GM18867 (cell line): ENCODE measurements around the gene GMFB.

Experiments used
- ATAC-seq: cut with Tn5 transposase; IDR thresholded peaks from one replicate; pipeline ENCODE4 v1.9.1; 2021; ENCODE audit warnings: mild to moderate bottlenecking, moderate library complexity; ENCODE audit not compliant: unreplicated experiment

GMFB gene

DNA sequence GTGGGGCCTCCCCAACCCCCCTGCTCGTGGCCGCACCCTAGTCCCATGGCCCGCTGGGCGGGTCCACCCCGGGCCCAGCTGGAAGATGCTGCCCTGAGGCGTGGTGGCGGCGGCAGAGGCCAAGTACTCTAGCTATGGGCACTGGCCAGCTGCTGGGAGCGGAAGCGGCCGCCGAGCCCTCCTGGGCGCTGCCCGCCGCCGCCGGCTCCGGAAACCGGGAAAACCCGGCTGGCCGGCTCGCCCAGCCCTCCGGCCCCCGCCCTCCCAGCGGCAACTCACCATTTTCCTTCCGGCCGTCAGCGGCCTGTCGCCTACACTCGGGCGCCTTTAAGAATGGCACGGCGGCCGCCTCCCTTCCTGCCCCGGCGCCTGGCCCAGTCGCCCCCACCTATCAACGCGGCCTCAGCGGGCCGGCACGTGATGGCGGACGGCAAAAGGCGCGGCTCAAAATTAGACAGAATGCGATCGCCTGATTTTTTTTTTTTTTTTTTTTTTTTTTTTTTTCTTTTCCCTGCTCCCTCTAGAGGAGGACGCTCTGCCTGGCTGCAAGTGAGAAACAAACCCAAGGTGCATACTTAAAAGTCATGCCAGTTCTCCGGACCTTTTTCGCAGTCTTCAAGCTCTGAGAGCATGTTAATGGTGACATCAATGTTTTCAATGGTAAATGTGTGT, at the start of gene GMFB:
GMFB (minus strand) TSS at position 335 of the 672 bp plus-strand sequence; CDS start at position 282, 53 bp downstream.
- ATAC-seq = peak; percentile 94

DNA sequence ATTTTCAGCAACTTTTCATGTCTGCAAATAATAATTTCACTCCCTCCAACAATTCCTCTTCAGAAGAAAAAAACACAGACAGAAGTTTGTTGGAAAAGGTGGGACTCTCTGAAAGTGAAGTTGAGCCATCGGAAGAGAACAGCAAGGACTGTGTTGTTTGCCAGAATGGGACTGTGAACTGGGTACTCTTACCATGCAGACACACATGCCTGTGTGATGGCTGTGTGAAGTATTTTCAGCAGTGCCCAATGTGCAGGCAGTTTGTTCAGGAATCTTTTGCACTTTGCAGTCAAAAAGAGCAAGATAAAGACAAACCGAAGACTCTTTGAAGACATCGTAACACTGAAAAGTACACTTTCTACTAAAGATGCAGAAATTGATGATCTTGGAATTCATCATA, 49.3 kb upstream of the GMFB start:
- no peak for ATAC-seq

DNA sequence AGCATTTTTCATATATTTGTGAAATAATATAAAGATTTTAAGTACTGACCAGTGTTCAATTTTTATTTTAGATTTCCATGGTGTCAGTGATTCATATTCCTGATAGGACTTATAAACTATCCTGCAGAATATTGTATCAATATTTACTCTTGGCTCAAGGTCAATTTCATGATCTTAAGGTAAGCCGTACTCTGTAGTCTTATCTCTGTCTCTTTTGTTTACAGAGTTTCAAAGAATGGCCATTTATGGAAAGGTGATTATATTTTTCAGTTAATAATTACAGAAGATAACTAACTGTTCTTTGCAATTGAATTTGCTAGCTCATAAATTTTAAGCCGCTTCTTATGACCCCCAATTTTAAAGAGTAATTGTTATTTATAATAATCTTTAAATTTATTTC, 48.9 kb upstream of the GMFB start:
- no peak for ATAC-seq

DNA sequence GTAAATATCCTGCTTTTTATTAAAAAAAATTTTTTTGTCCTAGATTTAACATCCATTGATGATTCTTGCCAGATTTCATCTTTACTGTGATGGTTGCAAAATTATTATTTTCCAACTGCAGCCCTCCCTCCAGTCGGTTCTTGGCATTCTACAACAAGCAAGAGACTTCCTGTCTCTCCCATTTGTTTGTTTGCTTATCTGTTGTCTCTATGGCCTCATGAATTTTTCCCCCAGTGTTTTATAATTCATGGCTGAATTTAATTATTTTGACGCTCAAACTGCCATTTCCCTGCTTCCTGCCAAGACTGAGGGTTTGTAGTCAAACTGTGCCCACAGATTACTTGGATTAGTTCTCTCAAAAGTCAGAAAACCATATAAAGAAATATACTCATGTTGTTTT, 46.9 kb upstream of the GMFB start:
- no peak for ATAC-seq

DNA sequence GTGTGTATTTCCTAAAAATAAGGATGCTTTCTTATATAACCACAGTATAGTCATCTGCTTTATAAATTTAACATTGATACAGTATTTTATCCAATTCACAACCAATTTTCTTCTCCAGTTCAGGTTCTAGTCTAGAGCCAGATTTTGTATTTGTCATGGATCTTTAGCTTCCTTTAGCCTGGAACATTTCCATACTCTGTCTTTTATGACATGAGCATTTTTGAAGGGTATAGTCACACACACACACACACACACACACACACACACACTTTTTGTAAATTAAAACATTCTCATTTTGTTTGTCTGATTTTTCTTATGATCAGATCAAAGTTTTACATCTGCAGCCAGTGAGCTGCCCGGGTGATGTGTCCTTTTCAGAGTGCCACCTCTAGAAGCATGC, 46.3 kb upstream of the GMFB start:
- ATAC-seq = no peak

DNA sequence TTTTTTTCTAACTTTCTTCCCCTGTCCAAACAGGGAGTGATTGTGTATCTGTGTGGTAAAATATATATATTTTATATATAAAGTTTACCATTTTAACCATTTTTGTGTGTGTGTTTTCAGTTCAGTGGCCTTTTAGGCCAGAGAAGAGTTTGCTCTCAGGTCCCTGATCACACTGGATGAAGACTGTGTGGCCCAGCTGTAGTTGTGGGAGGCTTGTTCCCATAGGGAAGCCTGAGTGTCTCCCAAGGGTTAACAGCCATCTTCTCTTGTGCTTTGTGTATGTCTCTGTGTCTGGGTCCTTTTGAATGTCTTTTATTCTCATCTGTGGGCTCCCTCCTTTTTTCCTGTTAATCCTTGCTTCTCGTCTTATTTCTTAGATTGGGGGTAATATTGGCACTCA, 44.3 kb upstream of the GMFB start:
- peak; percentile 23 for ATAC-seq

DNA sequence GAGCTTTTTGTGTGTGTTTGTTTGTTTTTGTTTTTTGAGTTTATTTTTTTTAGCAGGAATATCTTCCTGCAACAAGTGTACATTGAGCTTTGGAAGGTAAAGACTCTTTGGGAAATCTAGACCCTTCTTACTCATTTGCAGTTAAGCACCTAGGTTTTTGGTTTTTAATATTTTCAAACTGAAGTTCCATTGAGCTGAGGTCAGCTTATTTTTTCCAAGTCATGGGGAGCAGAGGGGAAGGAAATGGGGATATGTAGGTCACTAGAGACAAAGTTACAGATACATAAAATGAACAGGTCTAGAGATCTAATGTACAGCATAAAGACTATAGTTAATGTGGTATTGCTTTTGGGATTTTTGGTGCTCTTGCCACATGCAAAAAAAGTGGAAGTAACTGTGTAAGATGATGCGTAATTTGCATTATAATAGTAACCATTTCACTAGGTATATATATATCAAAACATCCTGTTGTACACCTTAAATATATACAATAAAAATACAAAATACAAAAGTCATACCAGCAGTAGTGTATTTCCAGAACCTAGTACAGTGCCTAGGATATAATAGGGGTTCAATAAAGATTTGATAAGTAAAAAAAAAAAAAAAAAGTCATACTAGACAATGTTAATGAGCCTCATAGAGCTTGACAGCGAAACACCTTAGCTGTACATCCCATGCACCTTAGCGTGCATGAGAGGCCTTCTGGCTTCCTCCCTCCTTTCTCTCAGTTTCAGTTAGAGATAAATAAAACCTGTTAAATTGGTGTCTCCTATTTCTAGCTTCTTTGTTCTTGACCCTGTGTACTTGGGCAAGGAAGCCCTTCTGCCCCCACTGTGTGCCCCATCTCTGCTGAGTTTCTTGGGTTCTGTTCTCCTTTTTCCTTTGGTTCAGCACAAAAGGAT, 43.6 kb upstream of the GMFB start:
- peak; percentile 95 for ATAC-seq

DNA sequence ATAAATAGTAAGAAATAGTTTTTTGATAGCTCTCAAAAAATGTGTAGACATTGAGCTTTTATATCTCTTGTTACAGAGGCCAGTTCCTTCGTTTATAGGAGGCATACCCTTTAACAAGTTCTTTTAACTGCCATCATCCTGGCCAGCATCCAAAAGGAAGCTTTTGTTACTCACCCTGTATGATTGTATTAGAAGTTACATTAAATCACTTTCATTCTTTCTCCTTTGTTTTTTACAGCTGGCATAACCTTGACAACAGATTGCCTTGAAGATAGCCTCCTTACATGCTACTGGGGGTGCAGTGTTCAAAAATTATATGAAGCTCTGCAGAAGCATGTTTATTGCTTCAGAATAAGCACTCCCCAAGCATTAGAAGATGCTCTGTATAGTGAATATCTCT, 41.0 kb upstream of the GMFB start:
- no peak for ATAC-seq

DNA sequence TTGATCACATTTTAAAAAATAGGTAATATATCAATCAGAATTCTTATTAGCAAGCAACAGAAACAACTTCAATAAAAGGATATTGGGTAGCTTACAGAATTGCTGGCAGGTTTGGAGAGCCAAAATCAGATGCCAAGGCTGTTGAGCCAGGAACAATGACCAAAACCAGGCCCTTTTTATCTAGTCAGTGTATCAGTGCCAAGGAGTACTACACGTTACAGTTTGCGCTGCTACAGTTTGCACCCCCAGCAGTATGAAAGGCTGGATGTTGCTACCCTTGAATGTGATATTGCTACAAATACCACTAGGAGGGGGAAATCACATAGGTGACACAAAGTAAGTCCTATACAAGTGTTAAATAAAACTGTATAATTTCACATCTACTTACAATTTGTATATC, 40.2 kb upstream of the GMFB start:
- ATAC-seq = no peak

DNA sequence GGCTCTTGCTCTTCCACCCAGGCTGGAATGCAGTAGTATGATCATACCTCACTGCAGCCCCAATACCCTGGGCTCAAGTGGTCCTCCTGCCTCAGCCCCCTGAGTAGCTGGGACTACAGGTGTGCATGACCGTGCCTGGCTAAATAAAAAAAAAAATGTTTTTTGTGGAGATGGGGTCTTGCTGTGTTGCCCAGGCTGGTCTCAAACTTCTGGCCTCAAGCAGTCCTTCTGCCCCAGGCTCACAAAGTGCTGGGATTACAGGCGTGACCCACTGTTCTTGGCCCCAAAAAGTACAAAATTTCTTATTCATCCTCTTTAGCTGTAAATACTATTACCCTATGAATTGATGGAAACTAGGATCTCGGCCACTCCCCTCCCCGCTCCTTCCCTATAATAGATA, 35.6 kb upstream of the GMFB start:
- no peak for ATAC-seq

DNA sequence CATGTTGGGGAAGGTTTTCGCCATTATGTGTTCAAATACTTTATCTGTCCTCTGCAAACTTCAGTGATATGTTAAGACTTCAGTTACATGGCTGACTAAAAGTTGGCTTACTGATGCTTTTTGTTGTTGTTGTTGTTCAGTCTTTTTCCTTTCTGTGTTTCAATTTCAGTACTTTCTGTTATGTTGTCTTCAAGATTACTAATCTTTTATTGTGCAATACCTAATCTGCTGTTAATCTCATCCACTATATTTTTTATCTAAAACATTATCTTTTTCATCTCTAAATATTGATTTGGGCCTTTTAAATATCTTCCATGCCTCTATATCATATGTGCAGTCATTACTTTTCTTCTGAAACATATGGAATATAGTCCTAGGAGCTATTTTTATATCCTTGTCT, 27.9 kb upstream of the GMFB start:
- no peak for ATAC-seq

DNA sequence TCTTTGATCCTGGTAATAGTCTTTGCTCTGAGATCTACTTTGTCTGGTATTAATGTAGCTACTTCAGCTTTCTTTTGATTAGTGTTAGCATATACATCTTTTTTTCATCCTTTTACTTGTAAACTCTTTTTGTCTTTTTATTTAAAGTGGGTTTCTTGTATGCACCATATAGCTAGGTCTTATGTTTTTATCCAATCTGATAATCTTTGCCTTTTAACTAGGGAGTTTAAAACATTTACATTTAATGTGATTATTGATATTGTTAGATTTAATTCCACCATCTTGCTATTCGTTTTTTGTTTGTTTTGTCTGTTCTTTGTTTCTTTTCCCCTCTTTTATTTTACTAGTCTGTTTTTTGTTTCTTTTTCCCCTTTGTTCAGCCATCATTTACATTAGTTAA, 26.9 kb upstream of the GMFB start:
- no peak for ATAC-seq

DNA sequence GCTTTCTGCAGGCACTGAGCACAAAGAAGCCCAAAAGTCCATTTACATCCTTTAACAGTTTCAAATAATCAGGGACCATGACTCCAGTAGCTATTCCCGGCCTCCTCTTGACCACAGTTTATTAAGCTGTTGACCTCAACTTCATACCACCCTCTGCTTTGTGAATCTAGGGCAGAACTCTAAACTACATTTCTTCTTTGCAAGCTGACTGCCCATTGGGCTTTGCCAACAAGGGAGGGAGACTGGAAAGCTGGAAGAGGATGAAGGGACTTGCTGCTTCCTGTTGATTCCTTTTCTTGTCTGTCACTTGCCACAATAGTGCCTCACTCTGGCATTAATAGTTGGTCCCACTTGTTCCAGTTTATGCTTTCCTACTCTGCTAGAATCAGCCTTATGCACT, 23.6 kb upstream of the GMFB start:
- no peak for ATAC-seq

DNA sequence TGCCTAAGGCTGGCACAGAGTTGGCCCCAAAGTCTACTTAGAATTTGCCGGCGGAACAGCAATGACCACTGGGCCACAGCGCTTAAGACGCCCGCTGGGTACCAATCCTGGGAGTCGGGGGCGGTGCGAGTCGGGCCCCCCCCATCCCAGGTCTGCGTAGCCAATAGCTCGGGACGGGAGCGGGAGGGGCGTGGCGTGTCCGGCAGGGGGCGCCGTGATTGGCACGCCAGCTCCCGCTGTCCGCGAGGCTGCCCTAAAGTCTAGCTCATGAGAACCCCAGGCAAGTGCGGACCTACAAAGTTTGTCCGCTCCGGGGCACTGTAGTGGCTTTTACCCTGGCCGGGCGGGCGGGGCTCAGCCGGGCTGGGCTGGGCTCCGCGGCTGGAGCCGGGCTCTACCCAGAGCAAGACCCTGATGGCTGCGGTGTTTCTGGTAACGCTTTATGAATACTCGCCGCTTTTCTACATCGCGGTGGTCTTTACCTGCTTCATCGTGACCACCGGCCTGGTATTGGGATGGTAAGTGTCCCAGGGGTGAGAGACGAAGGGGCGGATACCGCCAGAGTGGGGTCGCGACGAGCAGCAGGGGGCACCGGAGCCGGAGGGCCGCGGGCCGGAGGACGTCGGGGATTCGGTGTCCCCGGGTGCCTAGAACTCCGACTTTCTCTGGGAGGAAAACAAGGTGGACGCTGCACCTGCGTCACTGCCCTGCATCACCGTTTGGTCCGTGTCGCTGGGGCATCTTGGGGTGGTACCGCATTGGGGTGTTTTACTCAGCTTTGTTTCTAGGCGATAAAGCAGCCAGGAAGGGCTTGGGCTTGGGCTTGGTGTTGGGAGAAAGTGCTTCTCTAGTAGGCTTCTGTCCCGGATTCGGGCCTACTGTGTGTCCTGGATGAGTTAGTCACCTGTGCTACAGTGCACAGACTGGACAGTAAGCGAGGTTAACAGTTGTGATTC, 21.0 kb upstream of the GMFB start, which contains the start of gene CGRRF1:
CGRRF1 (plus strand) TSS at position 361 of the 956 bp plus-strand sequence; CDS start at position 415, 54 bp downstream.
- ATAC-seq = peak; percentile 96

DNA sequence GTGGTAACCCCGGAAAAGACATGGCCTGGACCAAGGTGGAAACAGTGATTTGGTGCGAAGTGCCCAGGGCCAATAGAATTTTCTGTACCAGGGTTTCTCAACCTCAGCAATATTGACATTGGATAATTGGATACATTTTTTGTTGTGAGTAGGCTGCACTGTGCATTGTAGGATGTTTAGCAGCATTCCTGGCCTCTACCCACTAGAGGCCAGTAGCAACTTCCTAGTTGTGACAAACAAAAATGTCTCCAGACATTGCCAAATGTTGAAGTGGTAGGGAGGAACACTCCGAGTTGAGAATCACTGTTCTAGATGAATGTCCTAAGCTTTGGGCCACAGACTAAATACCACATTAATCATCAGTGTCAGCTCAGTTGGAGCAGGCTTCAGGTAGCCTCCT, 14.7 kb upstream of the GMFB start:
- no peak for ATAC-seq

DNA sequence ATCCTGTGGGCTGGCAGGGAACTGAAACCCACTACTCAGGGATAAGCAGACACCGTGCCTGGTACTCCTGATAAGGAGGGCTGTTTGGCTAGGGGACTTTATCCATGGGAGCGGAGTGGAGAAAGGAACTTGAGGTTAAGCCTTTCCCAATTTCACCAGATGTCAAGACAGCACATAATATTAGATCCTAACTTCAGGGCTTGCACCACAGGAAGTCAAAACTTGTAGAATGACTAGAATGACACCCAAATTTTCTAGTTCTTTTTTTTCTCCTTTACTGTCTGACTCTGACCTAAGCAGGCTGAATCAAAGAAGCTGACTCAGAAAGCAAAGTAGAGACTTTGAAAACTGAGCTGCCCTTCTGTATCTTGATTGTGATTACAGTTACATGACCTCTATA, 13.8 kb upstream of the GMFB start:
- ATAC-seq = no peak

DNA sequence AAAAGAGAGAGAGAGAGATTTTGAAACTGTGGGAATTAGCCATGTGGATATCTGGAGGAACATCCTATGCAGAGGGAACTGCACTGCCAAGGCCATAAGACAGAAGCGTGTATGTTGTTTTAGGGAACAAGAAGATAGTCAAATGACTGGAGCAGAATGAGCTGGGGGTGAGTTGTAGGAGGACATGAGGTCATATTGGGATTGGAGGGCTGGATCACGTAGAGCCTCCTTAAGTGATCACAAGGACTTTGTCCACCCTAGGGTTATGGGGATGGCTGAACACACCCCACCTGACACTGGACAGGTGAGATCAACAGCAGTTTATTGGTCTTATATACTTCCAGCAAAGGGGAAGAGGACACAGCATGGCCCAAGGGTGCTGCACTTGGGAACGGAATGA, 12.7 kb upstream of the GMFB start:
- no peak for ATAC-seq

DNA sequence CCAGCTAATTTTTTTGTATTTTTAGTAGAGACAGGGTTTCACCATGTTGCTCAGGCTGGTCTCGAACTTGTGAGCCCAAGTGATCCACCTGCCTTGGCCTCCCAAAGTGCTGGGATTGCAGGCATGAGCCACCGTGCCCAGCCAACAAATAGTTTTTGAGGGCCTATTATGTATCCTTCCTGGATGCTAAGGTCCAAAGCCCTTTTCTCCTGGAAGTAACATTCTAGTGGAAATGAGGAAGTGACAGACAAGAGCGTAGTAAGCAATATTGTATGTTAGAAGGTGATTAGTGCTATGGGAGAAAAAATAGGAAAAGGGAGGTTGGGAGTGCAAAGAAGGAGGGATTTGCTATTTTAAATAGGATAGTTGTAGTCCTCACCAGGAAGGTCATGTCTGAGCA, 12.0 kb upstream of the GMFB start:
- ATAC-seq = no peak

DNA sequence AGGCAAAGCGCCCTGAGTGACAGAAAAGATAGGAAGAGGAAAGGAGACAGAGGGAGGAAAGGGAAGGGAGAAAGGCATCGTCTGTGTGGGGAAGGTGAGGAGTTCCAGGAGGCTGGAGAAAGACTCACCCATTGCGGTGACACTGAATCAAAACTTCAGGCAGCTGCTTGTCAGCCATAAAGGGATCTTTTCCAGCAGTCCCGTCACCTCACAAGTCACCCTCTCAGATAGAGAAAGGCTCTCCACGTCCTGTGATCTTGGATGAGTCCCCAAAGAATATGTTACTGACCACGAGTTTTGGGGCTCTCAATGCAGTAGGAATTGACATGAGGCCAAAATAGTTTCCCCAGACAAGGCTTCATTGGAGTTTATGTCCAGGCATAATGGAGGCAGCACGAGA, 9.8 kb upstream of the GMFB start:
- ATAC-seq = no peak

DNA sequence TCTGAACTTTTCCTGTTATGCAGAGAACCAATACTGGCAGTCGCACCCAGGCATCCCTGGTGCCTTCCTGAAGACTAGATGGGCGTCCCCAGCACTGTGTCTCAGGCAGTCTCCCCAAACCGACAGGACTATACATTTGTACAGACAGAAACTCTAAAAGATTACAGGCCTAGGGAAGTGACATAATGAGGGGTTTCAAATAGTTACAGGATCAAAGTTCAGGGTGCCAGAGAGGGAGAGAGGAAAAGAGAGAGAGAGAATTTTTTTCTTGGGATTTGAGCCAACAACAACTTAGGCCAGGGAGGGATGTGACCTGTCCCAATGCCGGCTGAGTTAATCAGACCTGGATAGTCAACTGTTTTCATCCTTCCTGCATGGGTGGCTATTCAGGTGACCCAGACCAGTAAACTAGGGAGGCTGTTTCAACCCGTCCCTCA, 9.3 kb upstream of the GMFB start:
- ATAC-seq = no peak

DNA sequence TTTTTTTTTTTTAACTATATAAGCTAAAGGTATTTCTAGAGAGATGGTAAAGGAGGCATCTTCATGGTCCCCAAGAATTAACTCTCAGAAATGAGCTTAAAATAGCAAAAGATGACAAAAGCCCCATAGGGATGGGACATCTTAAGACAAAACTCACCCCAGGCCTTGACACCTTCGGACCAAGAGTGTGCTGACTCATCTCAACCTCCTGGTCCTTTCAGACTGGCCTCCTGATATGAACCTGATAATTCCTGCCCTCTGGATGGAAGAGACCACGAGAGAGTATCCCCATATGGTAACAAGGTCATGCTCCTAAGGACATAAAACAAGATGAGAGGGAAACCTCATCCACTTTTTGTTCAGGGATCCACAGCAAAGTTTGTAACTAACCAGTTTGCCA, 8.4 kb upstream of the GMFB start:
- ATAC-seq = no peak
